DOHH2 (cell line): Measurements from ENCODE around the gene DGKB.

Experiments
- H3F3A ChIP-seq: fragments of 200-600 bp; sonication (generic), shearing (Covaris generic); 2 replicates; pipeline ENCODE4 v1.6.0; 2016; ENCODE audit warnings: antibody characterized with exemption, mild to moderate bottlenecking; ENCODE audit not compliant: control insufficient read depth, insufficient read depth
- H3K27ac ChIP-seq: fragments of 200-600 bp; sonication (generic); 2 replicates; pipeline ENCODE4 v1.5.1; 2014; ENCODE audit warnings: low read depth, mild to moderate bottlenecking, low read length, moderate library complexity
- H3K27me3 ChIP-seq: fragments of 200-600 bp; sonication (generic); 2 replicates; pipeline ENCODE4 v1.6.1; 2014; ENCODE audit warnings: mild to moderate bottlenecking, low read length, mixed read lengths; ENCODE audit not compliant: control insufficient read depth
- H3K36me3 ChIP-seq: fragments of 200-600 bp; sonication (generic); 2 replicates; pipeline ENCODE4 v1.6.1; 2014; ENCODE audit warnings: mild to moderate bottlenecking, low read length, moderate library complexity, mixed read lengths; ENCODE audit not compliant: control insufficient read depth
- H3K4me1 ChIP-seq: fragments of 200-600 bp; sonication (generic); 2 replicates; pipeline ENCODE4 v1.6.1; 2014; ENCODE audit warnings: mild to moderate bottlenecking, low read length, mixed read lengths; ENCODE audit not compliant: control insufficient read depth
- H3K4me2 ChIP-seq: fragments of 200-600 bp; sonication (generic); 2 replicates; pipeline ENCODE4 v1.6.0; 2014; ENCODE audit warnings: mild to moderate bottlenecking, low read length, moderate library complexity
- H3K4me3 ChIP-seq: fragments of 200-600 bp; sonication (generic); 2 replicates; pipeline ENCODE4 v1.5.1; 2014; ENCODE audit warnings: mild to moderate bottlenecking, low read length, mixed read lengths
- H3K79me2 ChIP-seq: fragments of 200-600 bp; sonication (generic); 2 replicates; pipeline ENCODE4 v1.6.1; 2014; ENCODE audit warnings: mild to moderate bottlenecking, low read length, mixed read lengths; ENCODE audit not compliant: control insufficient read depth
- H3K9me2 ChIP-seq: fragments of 200-600 bp; sonication (generic); replicated peaks from 2 replicates; pipeline ENCODE4 v1.6.1; 2014; ENCODE audit warnings: mild to moderate bottlenecking, low read length, mixed read lengths; ENCODE audit not compliant: control insufficient read depth
- H3K9me3 ChIP-seq: fragments of 200-600 bp; sonication (generic); 2 replicates; pipeline ENCODE4 v1.6.1; 2014; ENCODE audit warnings: antibody characterized with exemption, low read length, mixed read lengths; ENCODE audit not compliant: control insufficient read depth, insufficient read depth
- H4K20me1 ChIP-seq: fragments of 200-600 bp; sonication (generic); 2 replicates; pipeline ENCODE4 v1.6.0; 2014; ENCODE audit warnings: low read depth, mild to moderate bottlenecking, antibody characterized with exemption, low read length, moderate library complexity; ENCODE audit not compliant: control insufficient read depth, insufficient read depth
- CTCF ChIP-seq: fragments of 200-600 bp; sonication (generic); IDR thresholded peaks from one replicate; pipeline ENCODE4 v1.5.1; 2014; ENCODE audit warnings: antibody characterized with exemption, mild to moderate bottlenecking, low read depth, low read length; ENCODE audit not compliant: poor library complexity, severe bottlenecking
- EZH2phosphoT487 ChIP-seq: fragments of 200-600 bp; sonication (generic); IDR thresholded peaks from 2 replicates; pipeline ENCODE4 v1.6.1; 2017; ENCODE audit warnings: borderline replicate concordance, mild to moderate bottlenecking, antibody characterized with exemption, low read length, moderate library complexity, mixed read lengths

The DGKB gene

GRCh38 chr7:14839307-14839706, 63.2 kb downstream of the DGKB start:
- Histone ChIP-seq H3K9me2 (no peaks in the 10 kb centered on the region; the same call in 1 of the 2 replicates), H3K27ac (no peak overlapping the region), H3F3A (no peaks in the 10 kb centered on the region), H3K79me2 (no peaks in the 10 kb centered on the region), H3K9me3 (no peaks in the 10 kb centered on the region; the same call in 1 of the 2 replicates), H3K4me1 (no peaks in the 10 kb centered on the region), H3K4me2 (no peak overlapping the region), H4K20me1 (no peaks in the 10 kb centered on the region), H3K27me3 (no peaks in the 10 kb centered on the region), H3K36me3 (no peaks in the 10 kb centered on the region), H3K4me3 (no peak overlapping the region)
- TF ChIP-seq CTCF, result no peak
- TF ChIP-seq EZH2phosphoT487, result no peak

- Histone ChIP-seq H3K27ac (no peak overlapping the region), H3K79me2 (no peaks in the 10 kb centered on the region), H3K9me2 (no peaks in the 10 kb centered on the region; the same call in 1 of the 2 replicates), H3K27me3 (no peaks in the 10 kb centered on the region), H4K20me1 (no peaks in the 10 kb centered on the region), H3K4me2 (no peak overlapping the region), H3K4me3 (no peak overlapping the region), H3K36me3 (no peaks in the 10 kb centered on the region), H3K4me1 (no peaks in the 10 kb centered on the region), H3F3A (no peaks in the 10 kb centered on the region), H3K9me3 (no peaks in the 10 kb centered on the region)
- TF ChIP-seq EZH2phosphoT487 (no peak), CTCF (no peak)
These were observed 65.3 kb downstream of the DGKB start for GRCh38 chr7:14837216-14837615.

DNA sequence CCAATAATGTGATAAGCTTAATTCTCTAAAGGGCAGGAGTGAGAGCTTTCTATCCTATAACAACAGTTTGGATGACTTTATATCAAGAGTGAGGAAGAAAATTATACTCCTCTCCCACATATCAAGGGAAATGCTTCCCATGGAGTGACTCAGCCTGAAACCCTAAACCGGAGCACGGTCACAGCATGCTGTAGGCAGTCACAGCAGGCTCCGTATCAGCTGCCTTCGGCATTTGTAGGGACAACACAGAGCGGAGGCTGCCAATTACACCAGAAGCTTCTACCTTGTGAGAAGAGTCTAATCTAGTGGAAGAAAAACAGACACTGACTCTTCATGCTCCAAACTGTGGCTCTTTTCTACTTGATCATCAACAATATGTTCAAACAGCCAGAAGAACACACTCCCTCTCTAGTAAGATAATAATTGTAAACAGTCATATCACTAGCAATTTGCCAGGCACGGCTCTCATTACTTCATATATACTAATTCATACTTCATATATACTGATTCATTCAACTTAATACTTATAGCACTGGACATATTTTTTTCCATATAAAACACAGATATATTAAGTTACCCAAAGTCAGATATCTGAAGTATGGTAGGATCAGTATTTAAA, 65.9 kb downstream of the DGKB start:
- Histone ChIP-seq H3K4me3 (no peak overlapping the region), H3K4me1 (no peaks in the 10 kb centered on the region), H3K9me2 (no peaks in the 10 kb centered on the region; the same call in 1 of the 2 replicates), H3K79me2 (no peaks in the 10 kb centered on the region), H3K27ac (no peak overlapping the region), H3F3A (no peaks in the 10 kb centered on the region), H3K27me3 (no peaks in the 10 kb centered on the region), H3K4me2 (no peak overlapping the region), H3K36me3 (no peaks in the 10 kb centered on the region), H4K20me1 (no peaks in the 10 kb centered on the region), H3K9me3 (no peaks in the 10 kb centered on the region)
- TF ChIP-seq EZH2phosphoT487 (no peak), CTCF (no peak)
